Subcutaneous adipose tissue (tissue), 4 donors: Measurements from ENCODE around the gene MTHFR. TPM values are rescaled to one million over a fixed set of nuclear protein-coding genes. Genes with fewer than 3 reads are reported as not detected.

ENCODE experiments used
- CTCF ChIP-seq: fragments of 450-650 bp; IDR thresholded peaks from one replicate; pipeline ENCODE4 v1.5.1; 2016; ENCODE audit warnings: low read depth, mild to moderate bottlenecking, control low read depth, antibody characterized with exemption, moderate library complexity
- total RNA-seq, 4 donors: library from RNA; depleted of rRNA; stranded (reverse); fragments of >200 nt; gene quantifications; one replicate each; pipeline ENCODE4 v1.1.0, GENCODE V29; 2016

MTHFR gene
- total RNA-seq, 4 donors from 2014 or later = 13.4 to 38.8 (median 27.7) TPM

GRCh38 chr1:11752359-11753088 lies 53.2 kb downstream of the MTHFR start:
- no peak for TF ChIP-seq CTCF

- TF ChIP-seq CTCF = no peak
Measured at GRCh38 chr1:11751087-11751486, 54.7 kb downstream of the MTHFR start.

GRCh38 chr1:11749996-11750395 lies 55.8 kb downstream of the MTHFR start:
- TF ChIP-seq CTCF = no peak

- no peak for TF ChIP-seq CTCF
Measured at GRCh38 chr1:11749203-11749689, 56.5 kb downstream of the MTHFR start.

- no peak for TF ChIP-seq CTCF
Measured at GRCh38 chr1:11748294-11749202, 57.2 kb downstream of the MTHFR start.

GRCh38 chr1:11746795-11747487 lies 58.8 kb downstream of the MTHFR start:
- no peak for TF ChIP-seq CTCF
